Fibroblast of the conjunctiva (primary cell): ENCODE results near the gene MAP1S.

ENCODE experiments used
- DNase-seq: peaks from one replicate; pipeline ENCODE4 v3.0.0-alpha.2; 2010; ENCODE audit warnings: low read depth

Gene MAP1S, protein sequence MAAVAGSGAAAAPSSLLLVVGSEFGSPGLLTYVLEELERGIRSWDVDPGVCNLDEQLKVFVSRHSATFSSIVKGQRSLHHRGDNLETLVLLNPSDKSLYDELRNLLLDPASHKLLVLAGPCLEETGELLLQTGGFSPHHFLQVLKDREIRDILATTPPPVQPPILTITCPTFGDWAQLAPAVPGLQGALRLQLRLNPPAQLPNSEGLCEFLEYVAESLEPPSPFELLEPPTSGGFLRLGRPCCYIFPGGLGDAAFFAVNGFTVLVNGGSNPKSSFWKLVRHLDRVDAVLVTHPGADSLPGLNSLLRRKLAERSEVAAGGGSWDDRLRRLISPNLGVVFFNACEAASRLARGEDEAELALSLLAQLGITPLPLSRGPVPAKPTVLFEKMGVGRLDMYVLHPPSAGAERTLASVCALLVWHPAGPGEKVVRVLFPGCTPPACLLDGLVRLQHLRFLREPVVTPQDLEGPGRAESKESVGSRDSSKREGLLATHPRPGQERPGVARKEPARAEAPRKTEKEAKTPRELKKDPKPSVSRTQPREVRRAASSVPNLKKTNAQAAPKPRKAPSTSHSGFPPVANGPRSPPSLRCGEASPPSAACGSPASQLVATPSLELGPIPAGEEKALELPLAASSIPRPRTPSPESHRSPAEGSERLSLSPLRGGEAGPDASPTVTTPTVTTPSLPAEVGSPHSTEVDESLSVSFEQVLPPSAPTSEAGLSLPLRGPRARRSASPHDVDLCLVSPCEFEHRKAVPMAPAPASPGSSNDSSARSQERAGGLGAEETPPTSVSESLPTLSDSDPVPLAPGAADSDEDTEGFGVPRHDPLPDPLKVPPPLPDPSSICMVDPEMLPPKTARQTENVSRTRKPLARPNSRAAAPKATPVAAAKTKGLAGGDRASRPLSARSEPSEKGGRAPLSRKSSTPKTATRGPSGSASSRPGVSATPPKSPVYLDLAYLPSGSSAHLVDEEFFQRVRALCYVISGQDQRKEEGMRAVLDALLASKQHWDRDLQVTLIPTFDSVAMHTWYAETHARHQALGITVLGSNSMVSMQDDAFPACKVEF

GRCh38 chr19:17718947-17719711 lies at the start of gene MAP1S:
Gene MAP1S (plus strand): TSS chr19:17719480. CDS start chr19:17719503, 23 bp downstream.
- no peak for DNase-seq

- DNase-seq, result no peak
These were observed 47.4 kb upstream of the MAP1S start for GRCh38 chr19:17671906-17672305.

DNA sequence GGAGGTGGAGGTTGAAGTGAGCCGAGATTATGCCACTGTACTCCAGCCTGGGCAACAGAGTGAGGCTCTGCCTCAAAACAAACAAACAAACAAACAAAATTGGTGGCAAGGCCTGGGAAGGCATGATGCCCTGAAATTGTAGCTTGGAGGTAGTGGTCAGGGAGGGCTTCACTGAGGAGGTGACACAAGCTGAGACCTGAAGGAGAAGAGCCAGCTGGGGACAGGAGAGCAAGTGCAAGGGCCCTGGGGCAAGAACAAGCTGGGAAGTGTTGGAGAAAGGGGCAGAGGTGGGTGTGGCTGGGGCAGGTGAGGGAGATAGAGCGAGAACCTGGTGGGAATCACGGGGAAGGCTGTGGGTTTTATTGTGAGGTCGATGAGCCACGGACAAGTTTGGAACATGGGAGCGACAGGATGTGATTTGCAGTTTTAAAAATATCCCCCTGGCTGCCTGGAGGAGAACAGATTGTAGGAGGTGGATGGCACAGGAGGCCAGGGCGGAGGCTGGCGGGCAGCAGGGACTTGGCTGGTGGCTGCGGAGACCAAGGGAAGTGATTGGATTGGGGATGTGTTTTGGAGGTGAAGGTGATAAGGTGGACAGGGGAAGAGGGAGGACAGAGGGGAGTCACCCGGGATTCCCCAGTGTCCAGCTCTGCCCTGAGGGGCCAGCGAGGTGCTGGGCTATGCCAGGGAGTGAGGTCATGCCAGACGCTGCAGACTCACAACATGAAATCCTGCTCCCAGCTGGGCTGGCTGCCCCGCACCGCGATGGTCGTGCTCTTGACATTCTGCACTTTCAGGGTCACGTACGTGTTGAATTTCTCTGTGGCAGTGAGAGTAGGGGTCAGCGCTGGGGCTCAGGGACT lies 45.1 kb upstream of the MAP1S start:
- no peak for DNase-seq

- DNase-seq, result no peak
These were observed 43.0 kb upstream of the MAP1S start for GRCh38 chr19:17676295-17676694.

GRCh38 chr19:17677002-17677401 lies 42.3 kb upstream of the MAP1S start:
- DNase-seq, result no peak

GRCh38 chr19:17678836-17679235 lies 40.4 kb upstream of the MAP1S start:
- DNase-seq, result no peak

GRCh38 chr19:17679526-17680229 lies 39.6 kb upstream of the MAP1S start:
- no peak for DNase-seq

GRCh38 chr19:17680230-17680722 lies 39.0 kb upstream of the MAP1S start:
- DNase-seq, result no peak

DNA sequence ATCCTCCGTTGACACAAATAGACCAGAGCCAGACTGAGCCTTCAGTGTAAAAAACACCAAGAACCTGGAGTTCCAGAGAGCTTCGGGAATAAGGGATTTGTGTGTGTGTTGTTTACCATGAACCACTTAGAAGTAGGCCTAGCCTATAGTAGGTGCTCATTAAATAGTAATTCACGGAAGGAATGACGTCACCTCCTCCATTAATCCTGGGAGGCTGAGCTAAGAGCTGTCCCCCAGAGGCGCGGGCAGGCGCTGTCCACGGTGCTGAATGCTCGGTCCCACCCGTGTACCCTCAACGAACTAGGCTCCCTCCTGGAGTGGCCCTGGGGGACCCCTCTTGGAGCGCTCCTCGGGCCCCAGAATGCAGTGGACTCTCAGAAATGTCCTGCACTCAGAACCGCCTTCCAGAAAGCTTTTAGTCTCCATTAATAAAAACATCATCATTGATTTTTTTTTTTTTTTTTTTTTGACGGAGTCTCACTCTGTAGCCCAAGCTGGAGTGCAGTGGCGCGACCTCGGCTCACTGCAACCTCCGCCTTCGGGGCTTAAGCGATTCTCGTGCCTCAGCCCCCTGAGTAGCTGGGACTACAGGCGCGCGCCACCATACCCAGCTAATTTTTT lies 37.7 kb upstream of the MAP1S start:
- DNase-seq, result no peak

- no peak for DNase-seq
These were observed 37.0 kb upstream of the MAP1S start for GRCh38 chr19:17682273-17682672.

- no peak for DNase-seq
These were observed 36.2 kb upstream of the MAP1S start for GRCh38 chr19:17683078-17683477.

- DNase-seq, result no peak
These were observed 35.0 kb upstream of the MAP1S start for GRCh38 chr19:17684256-17684655.

DNA sequence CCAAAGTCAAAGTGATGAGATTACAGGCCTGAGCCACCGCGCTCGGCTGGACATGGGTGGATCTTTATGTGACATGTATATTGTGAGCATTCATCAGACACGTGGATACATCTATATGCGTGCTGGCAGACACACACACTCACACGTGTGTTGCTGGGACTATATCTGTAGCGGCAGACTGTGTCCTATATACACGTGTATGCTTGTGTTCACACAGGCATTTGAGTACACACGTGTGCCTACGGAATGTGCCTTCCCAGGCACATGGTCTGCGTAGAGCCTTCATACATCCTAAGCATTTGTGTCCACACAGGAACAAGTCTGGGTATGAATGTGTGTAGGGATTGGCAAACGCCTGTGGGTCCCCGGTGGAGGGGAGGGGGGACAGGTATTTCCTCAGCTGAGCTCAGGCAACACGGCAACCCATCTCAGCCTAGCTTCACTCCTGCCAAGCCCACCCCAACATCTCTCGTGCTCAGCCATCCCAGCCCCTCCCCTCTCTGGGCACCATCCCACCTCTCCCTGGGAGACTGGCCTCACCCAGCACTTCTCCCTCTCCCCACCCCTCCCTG lies 33.7 kb upstream of the MAP1S start:
- DNase-seq, result no peak

- no peak for DNase-seq
These were observed 33.2 kb upstream of the MAP1S start for GRCh38 chr19:17686023-17686521.

GRCh38 chr19:17686592-17687024 lies 32.7 kb upstream of the MAP1S start:
- DNase-seq, result no peak

GRCh38 chr19:17687141-17687856 lies 32.0 kb upstream of the MAP1S start:
- no peak for DNase-seq

GRCh38 chr19:17687857-17688784 lies 31.2 kb upstream of the MAP1S start, which contains the start of gene UNC13A:
Gene UNC13A (minus strand): TSS chr19:17688354. CDS start chr19:17688199, 155 bp downstream.
- no peak for DNase-seq
